GM23338 (cell line): ENCODE measurements around the gene APPBP2. TPM values are rescaled to one million over a fixed set of nuclear protein-coding genes. Genes with fewer than 3 reads are reported as not detected.

Experiments used
- ATAC-seq: fragments of 200-7000 bp; cut with Tn5 transposase; 3 replicates; pipeline ENCODE4 v1.9.1; 2020
- DNase-seq: peaks from one replicate; pipeline ENCODE4 v3.0.0-alpha.2; 2015; ENCODE audit warnings: low spot score
- H2AFZ ChIP-seq: fragments of 200-600 bp; sonication (generic); 2 replicates; pipeline ENCODE4 v1.8.0; 2016; ENCODE audit warnings: antibody characterized with exemption, mild to moderate bottlenecking, moderate library complexity
- H3F3A ChIP-seq: fragments of 200-600 bp; sonication (generic); replicated peaks from 2 replicates; pipeline ENCODE4 v1.8.0; 2017; ENCODE audit warnings: antibody characterized with exemption, mixed run types, low read depth
- H3K27ac ChIP-seq: fragments of 200-600 bp; sonication (generic); 2 replicates; pipeline ENCODE4 v1.6.1; 2016; ENCODE audit warnings: low read depth
- H3K27me3 ChIP-seq: fragments of 200-600 bp; sonication (generic); 2 replicates; pipeline ENCODE4 v1.8.0; 2016; ENCODE audit warnings: mild to moderate bottlenecking, mixed run types, moderate library complexity; ENCODE audit not compliant: insufficient read depth
- H3K36me3 ChIP-seq: fragments of 200-600 bp; sonication (generic); 2 replicates; pipeline ENCODE4 v1.8.0; 2016; ENCODE audit warnings: mild to moderate bottlenecking; ENCODE audit not compliant: insufficient read depth
- H3K4me1 ChIP-seq: fragments of 200-600 bp; sonication (generic); 2 replicates; pipeline ENCODE4 v1.8.0; 2016; ENCODE audit warnings: mild to moderate bottlenecking, moderate library complexity; ENCODE audit not compliant: insufficient read depth
- H3K4me2 ChIP-seq: fragments of 200-600 bp; sonication (generic); 2 replicates; pipeline ENCODE4 v1.7.1; 2017; ENCODE audit warnings: mixed run types
- H3K4me3 ChIP-seq: fragments of 200-600 bp; sonication (generic); 2 replicates; pipeline ENCODE4 v1.6.1; 2016; ENCODE audit warnings: mixed run types
- H3K79me2 ChIP-seq: fragments of 200-600 bp; sonication (generic); replicated peaks from 2 replicates; pipeline ENCODE4 v1.8.0; 2017; ENCODE audit warnings: mild to moderate bottlenecking; ENCODE audit not compliant: insufficient read depth
- H3K9me2 ChIP-seq: fragments of 200-600 bp; sonication (generic); 2 replicates; pipeline ENCODE4 v1.8.0; 2017; ENCODE audit not compliant: insufficient read depth
- H4K20me1 ChIP-seq: fragments of 200-600 bp; sonication (generic); replicated peaks from 2 replicates; pipeline ENCODE4 v1.8.0; 2017; ENCODE audit warnings: mild to moderate bottlenecking; ENCODE audit not compliant: insufficient read depth
- H3K27ac Mint-ChIP-seq: 2 replicates; pipeline ENCODE4 v1.8.0; 2020; ENCODE audit warnings: inconsistent platforms, mild to moderate bottlenecking, moderate library complexity, mixed read lengths
- H3K27me3 Mint-ChIP-seq: 3 replicates; pipeline ENCODE4 v1.8.0; 2022; ENCODE audit warnings: low read depth, mild to moderate bottlenecking, moderate library complexity, mixed read lengths, inconsistent platforms; ENCODE audit not compliant: insufficient read depth, poor library complexity
- H3K36me3 Mint-ChIP-seq: 3 replicates; pipeline ENCODE4 v1.8.0; 2021; ENCODE audit warnings: low read depth, mild to moderate bottlenecking, inconsistent platforms, moderate library complexity, mixed read lengths
- H3K4me1 Mint-ChIP-seq: 3 replicates; pipeline ENCODE4 v1.8.0; 2020; ENCODE audit warnings: mild to moderate bottlenecking, inconsistent platforms, mixed read lengths
- H3K4me3 Mint-ChIP-seq: 3 replicates; pipeline ENCODE4 v1.8.0; 2021; ENCODE audit warnings: moderate library complexity, mild to moderate bottlenecking, inconsistent platforms, mixed read lengths
- H3K9me3 Mint-ChIP-seq: 3 replicates; pipeline ENCODE4 v1.8.0; 2020; ENCODE audit warnings: moderate library complexity, mild to moderate bottlenecking, inconsistent platforms, mixed read lengths
- CTCF ChIP-seq, 2 experiments: fragments of 200-600 bp in 1 of 2; sonication (generic) in 1 of 2; conservative IDR thresholded peaks; 2 replicates each; pipeline versions ENCODE4 v1.5.1 to v1.6.1; 2016 to 2017; ENCODE audit warnings: antibody characterized with exemption in 2 of 2, low read depth in 2 of 2, mild to moderate bottlenecking in 2 of 2, moderate library complexity in 1 of 2
- ETS1 ChIP-seq: IDR thresholded peaks from 2 replicates; pipeline ENCODE4 v1.6.1; 2016; ENCODE audit warnings: antibody characterized with exemption
- EZH2 ChIP-seq: fragments of 200-600 bp; sonication (generic); IDR thresholded peaks from one replicate; pipeline ENCODE4 v1.8.0; 2017; ENCODE audit warnings: antibody characterized with exemption, mild to moderate bottlenecking, low read depth; ENCODE audit not compliant: unreplicated experiment
- EZH2phosphoT487 ChIP-seq: fragments of 200-600 bp; sonication (generic); IDR thresholded peaks from one replicate; pipeline ENCODE4 v1.8.1; 2018; ENCODE audit warnings: antibody characterized with exemption; ENCODE audit not compliant: unreplicated experiment
- NANOG ChIP-seq: IDR thresholded peaks from 2 replicates; pipeline ENCODE4 v1.6.1; 2016; ENCODE audit warnings: antibody characterized with exemption, borderline replicate concordance
- POLR2AphosphoS5 ChIP-seq: IDR thresholded peaks from 2 replicates; pipeline ENCODE4 v1.6.1; 2016; ENCODE audit warnings: antibody characterized with exemption, low read depth
- REST ChIP-seq: IDR thresholded peaks from one replicate; pipeline ENCODE4 v1.6.1; 2018; ENCODE audit warnings: antibody characterized with exemption; ENCODE audit not compliant: unreplicated experiment
- STAT1 ChIP-seq: IDR thresholded peaks from one replicate; pipeline ENCODE4 v1.6.1; 2016; ENCODE audit warnings: antibody characterized with exemption; ENCODE audit not compliant: unreplicated experiment
- ZNF114 ChIP-seq: fragments of 250-450 bp; sonication (Bioruptor Pico); IDR thresholded peaks from 2 replicates; pipeline ENCODE4 v1.5.0; 2020; ENCODE audit warnings: mild to moderate bottlenecking, moderate library complexity
- ZNF331 ChIP-seq: fragments of 250-450 bp; sonication (Bioruptor Pico); IDR thresholded peaks from 2 replicates; pipeline ENCODE4 v1.5.0; 2020; ENCODE audit warnings: low read depth, mild to moderate bottlenecking, moderate library complexity
- polyA plus RNA-seq: library from polyadenylated mRNA; unstranded; fragments of >200 nt; fragmentation: Nextera tagmentation; extraction: Ambion mirVana; gene quantifications from 2 replicates; pipeline ENCODE4 v1.2.1, GENCODE V29; 2016
- total RNA-seq: library from RNA; depleted of rRNA; stranded (reverse); fragments of >200 nt; shearing (Covaris generic); gene quantifications from 2 replicates; pipeline ENCODE4 v1.2.3, GENCODE V29; 2014

APPBP2 gene
- total and polyA plus RNA-seq, 2 experiments from 2014 or later, result 9.3 to 15.0 TPM

GRCh38 chr17:60468371-60468770 lies 57.7 kb downstream of the APPBP2 start (continued):
- TF ChIP-seq REST (no peak), POLR2AphosphoS5 (no peak), STAT1 (no peak), NANOG (no peak), ZNF331 (CRISPR knock-in tag) (no peak), EZH2phosphoT487 (no peak), ETS1 (no peak), ZNF114 (CRISPR knock-in tag) (no peak), EZH2 (no peak)

GRCh38 chr17:60464343-60464742 lies 61.7 kb downstream of the APPBP2 start:
- Mint-ChIP-seq H3K9me3 (no peaks in the 10 kb centered on the region), H3K27me3 (peaks cover 5% of the 10 kb centered on the region), H3K4me3 (no peak overlapping the region), H3K27ac (no peak overlapping the region), H3K36me3 (peaks cover 27% of the 10 kb centered on the region; the same call in 2 of the 3 replicates), H3K4me1 (no peaks in the 10 kb centered on the region)
- DNase-seq, result no peak
- no peak for ATAC-seq
- Histone ChIP-seq H3K9me2 (no peaks in the 10 kb centered on the region), H2AFZ (no peak overlapping the region), H3K79me2 (0 out of 2 replicates have a peak, but pooled peaks cover 4% of the 10 kb centered on the region), H3K4me1 (no peaks in the 10 kb centered on the region), H3K27ac (no peak overlapping the region; the same call in 1 of the 2 replicates), H3K4me3 (no peak overlapping the region), H4K20me1 (no peaks in the 10 kb centered on the region), H3F3A (no peaks in the 10 kb centered on the region), H3K4me2 (no peak overlapping the region), H3K27me3 (no peaks in the 10 kb centered on the region), H3K36me3 (peaks cover 17% of the 10 kb centered on the region; the same call in 1 of the 2 replicates)
- TF ChIP-seq STAT1 (no peak), CTCF (conservative IDR thresholded peaks at IDR 0.05; ENCODE audit: low read depth in 2 of 2) (no peak), REST (no peak), ZNF114 (CRISPR knock-in tag) (no peak), ZNF331 (CRISPR knock-in tag) (no peak)
